Hematopoietic multipotent progenitor cell treated with erythropoietin and hydrocortisone succinate and interleukin-3 and kit ligand, for 8 days (in vitro differentiated cells): ENCODE results near the gene TAF8.

ENCODE experiments used
- DNase-seq: peaks from one replicate; pipeline ENCODE4 v3.0.0-alpha.2; 2015

Gene TAF8

GRCh38 chr6:42100029-42100901 lies 49.9 kb downstream of the TAF8 start:
- no peak for DNase-seq

GRCh38 chr6:42101186-42101657 lies 50.9 kb downstream of the TAF8 start:
- peak; percentile 43 for DNase-seq

GRCh38 chr6:42103216-42103615 lies 52.9 kb downstream of the TAF8 start:
- DNase-seq = no peak

GRCh38 chr6:42103753-42104094 lies 53.4 kb downstream of the TAF8 start:
- no peak for DNase-seq

- DNase-seq = peak; percentile 82
Measured at GRCh38 chr6:42104095-42104803, 53.9 kb downstream of the TAF8 start.

- DNase-seq = no peak
Measured at GRCh38 chr6:42104804-42105125, 54.4 kb downstream of the TAF8 start.

GRCh38 chr6:42105156-42105648 lies 54.9 kb downstream of the TAF8 start:
- DNase-seq = no peak

GRCh38 chr6:42105709-42106108 lies 55.4 kb downstream of the TAF8 start:
- no peak for DNase-seq

GRCh38 chr6:42106112-42107023 lies 56.0 kb downstream of the TAF8 start:
- no peak for DNase-seq

- no peak for DNase-seq
Measured at GRCh38 chr6:42108071-42108470, 57.7 kb downstream of the TAF8 start.

GRCh38 chr6:42110683-42111082 lies 60.4 kb downstream of the TAF8 start:
- no peak for DNase-seq

- no peak for DNase-seq
Measured at GRCh38 chr6:42112351-42112750, 62.0 kb downstream of the TAF8 start.

GRCh38 chr6:42113936-42114636 lies 63.8 kb downstream of the TAF8 start:
- DNase-seq = no peak

GRCh38 chr6:42117843-42118161 lies 67.5 kb downstream of the TAF8 start:
- no peak for DNase-seq

GRCh38 chr6:42118162-42119001 lies 68.1 kb downstream of the TAF8 start:
- DNase-seq = peak; percentile 16

- DNase-seq = no peak
Measured at GRCh38 chr6:42120895-42121865, 70.9 kb downstream of the TAF8 start.

- DNase-seq = no peak
Measured at GRCh38 chr6:42123379-42124103, 73.2 kb downstream of the TAF8 start.

- DNase-seq = no peak
Measured at GRCh38 chr6:42124223-42124836, 74.0 kb downstream of the TAF8 start.

GRCh38 chr6:42125231-42125630 lies 74.9 kb downstream of the TAF8 start:
- no peak for DNase-seq
